GM20431 (cell line): ENCODE data around the gene CEND1.

ENCODE experiments used
- in situ Hi-C: fragments of 300-500 bp; cut with MseI, MboI; formaldehyde crosslinking; loops from one replicate; pipeline ENCODE4 v1.15.0; 2020; ENCODE audit warnings: low sequenced_read_pairs; ENCODE audit not compliant: unreplicated experiment

The CEND1 gene

GRCh38 chr11:815675-816432 is 26.0 kb upstream of the CEND1 start:
- in situ Hi-C loops: no loop called here

- in situ Hi-C loops: no loop called here
These were observed 23.7 kb upstream of the CEND1 start for GRCh38 chr11:813456-814096.

GRCh38 chr11:813072-813455 is 23.2 kb upstream of the CEND1 start:
- in situ Hi-C loops: no loop called here

DNA sequence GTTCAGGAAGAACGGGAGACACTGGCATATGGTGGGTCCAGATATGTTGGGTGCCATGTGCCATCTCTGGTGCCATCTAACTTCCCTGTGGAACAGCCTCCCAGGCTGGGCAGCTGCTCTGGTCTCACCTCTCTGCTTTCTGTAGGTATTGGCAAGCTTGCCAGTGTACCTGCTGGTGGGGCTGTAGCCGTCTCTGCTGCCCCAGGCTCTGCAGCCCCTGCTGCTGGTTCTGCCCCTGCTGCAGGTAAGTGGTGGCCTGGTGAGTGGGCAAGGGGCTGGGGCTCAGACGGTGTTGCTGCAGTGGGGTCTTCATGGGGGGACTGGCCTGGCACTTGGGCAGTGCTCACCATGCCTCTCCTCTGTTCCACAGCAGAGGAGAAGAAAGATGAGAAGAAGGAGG is 22.5 kb upstream of the CEND1 start:
- in situ Hi-C loops: no loop called here

DNA sequence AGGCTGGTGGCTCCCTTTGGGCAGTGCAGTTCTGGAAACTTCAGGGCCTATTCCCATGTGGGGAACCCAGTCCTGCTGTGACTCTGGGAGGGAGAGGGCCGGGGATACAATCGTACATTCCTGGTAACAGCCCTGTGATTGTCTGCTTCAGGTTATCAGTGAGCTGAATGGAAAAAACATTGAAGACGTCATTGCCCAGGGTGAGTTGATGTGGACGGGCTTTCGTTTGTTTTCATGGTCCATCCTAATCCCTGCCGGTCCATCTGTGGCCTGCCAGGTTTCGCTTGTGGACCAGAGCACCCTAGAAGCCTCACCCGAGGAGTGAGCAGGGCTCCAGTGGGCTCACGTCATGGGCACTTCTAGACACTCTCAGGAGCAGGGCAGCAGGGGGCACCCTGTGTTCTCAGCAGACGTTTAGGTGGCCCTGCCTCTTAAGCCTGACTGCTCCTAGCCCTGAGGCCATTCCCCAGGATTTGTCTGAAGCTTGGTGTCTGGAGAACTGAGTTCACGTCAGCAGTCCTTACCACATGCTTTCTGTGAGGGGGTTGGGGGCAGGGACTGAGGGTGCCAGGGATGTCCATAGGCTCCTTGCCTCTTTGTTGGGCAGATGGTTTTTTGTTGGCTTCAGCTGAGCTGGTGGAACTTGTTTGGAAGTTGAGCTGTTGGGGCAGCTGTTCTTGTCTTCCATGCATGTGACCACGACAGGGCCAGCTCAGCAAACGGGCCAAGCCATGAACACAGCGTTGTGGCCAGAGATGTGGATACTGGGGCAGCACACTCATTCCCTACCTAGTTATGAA is 21.8 kb upstream of the CEND1 start:
- in situ Hi-C loops: no loop called here

DNA sequence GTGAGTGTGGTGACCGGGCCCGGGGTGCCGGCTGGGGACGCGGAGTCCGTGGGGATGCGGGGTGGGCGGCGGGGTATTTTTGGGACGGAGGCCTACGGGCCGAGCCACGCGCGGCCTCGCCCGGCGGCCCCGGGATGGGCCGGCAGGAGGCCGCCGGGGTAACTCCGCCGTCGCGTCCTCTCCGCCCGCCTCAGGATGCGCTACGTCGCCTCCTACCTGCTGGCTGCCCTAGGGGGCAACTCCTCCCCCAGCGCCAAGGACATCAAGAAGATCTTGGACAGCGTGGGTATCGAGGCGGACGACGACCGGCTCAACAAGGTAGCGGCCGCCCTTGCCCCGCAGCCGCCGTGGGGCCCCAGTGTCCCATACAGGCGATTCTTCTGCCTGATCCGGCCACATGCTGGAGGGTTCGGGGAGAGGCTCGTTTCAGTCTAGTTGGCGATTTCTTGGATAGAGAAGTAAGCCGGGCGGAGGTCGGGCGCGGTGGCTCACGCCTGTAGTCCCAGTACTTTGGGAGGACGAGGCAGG is 20.2 kb upstream of the CEND1 start:
- in situ Hi-C loops: no loop called here

DNA sequence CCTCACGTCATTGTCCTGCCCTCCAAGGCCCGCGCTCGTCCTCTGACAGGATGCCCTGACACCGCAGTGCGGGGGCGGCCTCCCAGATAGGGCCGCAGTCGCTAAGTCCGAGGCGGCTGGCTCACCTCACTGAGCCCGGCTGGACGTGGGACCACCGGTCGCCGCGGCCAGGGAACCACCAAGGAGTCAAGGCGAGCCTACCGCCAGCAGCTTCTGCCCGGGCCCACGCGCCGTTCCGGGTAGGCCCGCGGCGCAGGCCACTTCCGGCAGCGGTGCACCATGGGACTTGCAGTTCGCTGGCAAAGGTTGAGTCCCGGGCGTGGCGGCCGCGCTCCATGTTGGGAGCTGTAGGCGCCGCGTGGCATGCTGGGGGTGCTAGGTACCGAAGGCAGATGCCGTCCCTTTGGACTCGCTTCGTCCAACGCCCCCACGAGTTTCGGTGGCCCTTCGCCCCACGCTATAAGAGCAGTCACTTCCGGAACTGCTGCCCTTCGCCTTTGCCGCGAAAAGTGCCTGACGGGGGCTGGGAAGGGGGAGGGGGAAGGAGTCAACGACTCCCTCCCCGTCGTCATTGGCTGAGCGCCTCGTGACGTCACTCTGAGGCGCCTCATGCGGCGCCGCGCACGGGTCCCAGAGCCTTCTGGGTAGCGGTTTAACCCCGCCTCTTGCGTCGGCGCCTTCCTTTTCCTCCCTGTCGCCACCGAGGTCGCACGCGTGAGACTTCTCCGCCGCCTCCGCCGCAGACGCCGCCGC is 19.6 kb upstream of the CEND1 start, which contains the start of gene RPLP2:
Gene RPLP2, plus strand, starts transcription at position 681 of the 753 bp plus-strand sequence. CDS start 268 bp downstream, outside the sequence.
- in situ Hi-C loops: no loop called here

- in situ Hi-C loops: no loop called here
These were observed 18.8 kb upstream of the CEND1 start for GRCh38 chr11:808427-809286.

- in situ Hi-C loops: no loop called here
These were observed 14.7 kb upstream of the CEND1 start for GRCh38 chr11:804599-804964.

DNA sequence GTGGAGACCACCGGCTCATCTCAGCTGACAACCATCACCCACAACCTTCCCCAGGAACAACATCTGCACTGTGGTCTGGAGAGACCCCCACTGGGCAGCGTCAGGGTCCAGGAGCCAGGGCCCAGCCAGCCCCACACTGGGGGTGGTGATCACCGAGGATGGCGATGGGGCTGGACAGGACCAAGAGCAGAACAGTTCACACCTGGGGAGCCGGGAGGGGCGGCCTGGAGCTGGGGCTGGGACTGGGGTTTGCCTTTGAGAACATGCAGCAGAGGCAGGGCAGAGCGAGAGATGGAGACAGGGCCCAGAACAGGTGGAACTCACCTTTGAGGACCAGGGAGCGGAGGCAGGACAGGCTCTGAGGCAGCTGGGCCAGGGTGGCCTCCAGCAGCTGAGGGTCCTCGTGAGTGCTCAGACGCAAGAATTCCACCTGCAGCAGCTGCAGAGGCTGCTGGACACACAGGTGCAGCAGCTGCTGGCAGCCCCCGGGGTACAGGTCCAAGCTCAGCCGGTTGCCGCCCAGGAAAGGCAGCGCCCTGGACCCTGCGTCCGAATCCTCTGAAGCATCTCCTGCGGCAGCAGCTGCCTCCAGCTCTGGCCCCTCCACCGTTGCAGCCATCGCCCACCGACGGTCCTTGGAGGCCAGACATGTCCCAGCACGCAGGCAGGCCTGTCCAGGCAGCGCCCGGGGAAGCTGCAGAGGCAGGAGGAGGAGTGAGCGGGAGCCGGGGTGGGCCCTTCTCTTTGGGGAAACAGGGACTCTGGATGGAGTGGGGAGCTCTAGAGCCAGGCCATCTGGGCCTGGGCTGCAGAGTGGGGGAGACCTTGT is 14.1 kb upstream of the CEND1 start:
- in situ Hi-C loops: no loop called here

GRCh38 chr11:803467-803742 is 13.5 kb upstream of the CEND1 start:
- in situ Hi-C loops: no loop called here

GRCh38 chr11:802693-803466 is 13.0 kb upstream of the CEND1 start:
- in situ Hi-C loops: no loop called here

- in situ Hi-C loops: no loop called here
These were observed 12.2 kb upstream of the CEND1 start for GRCh38 chr11:802018-802617.

GRCh38 chr11:801097-801780 is 11.3 kb upstream of the CEND1 start:
- in situ Hi-C loops: no loop called here

DNA sequence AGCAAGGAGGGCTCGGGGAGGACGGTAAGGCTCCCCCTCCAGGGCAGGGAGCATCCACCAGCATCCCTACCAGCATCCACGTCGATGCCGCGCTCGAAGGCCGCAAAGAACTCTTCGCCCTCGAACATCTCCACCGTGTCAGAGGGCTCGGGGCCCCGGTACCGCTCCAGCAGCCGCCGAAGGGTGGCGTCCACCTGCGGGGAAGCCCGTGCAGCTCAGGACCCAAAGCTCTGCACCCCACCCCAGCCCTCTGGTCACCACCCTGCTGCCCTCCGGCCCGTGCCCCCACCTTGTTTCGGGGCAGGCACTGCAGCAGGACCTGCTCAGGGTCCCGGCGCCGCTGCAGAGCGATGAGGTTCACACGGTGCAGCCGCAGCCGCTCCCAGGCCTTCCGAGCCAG is 10.6 kb upstream of the CEND1 start:
- in situ Hi-C loops: no loop called here

DNA sequence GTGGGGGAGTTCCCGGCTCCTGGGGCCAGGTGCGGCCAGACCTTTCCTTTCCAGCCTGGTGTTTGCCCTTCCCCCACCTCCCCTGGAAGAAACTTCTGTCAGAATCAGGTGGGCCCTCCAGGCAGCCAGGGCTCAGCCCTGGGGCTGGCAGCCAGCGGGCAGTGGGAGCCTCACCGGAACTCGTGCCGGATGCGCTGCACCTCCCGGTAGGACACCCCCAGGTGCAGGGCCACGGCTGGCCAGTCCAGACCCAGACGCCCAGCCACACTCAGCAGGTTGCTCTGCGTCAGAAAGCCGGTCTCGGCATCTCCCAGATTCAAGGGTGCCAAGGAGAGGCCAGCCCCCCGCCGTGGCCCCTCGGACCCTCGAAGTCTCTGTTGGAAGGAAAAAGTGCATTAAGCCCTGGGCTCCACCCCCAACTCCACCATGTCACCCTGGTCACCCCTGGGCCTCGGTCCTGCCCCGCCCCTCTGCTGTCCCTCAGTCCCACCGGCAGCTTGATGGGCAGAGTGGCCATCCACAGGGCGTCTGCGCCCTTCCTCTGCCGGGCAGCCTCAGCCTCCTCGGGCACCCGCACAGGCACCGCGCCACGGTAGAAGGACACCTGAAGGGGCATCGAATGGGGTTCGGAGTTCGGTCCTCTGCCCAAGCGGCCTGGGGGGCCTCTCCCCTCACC is 9.9 kb upstream of the CEND1 start:
- in situ Hi-C loops: no loop called here
